ENCODE data around the gene NTM.

DNA sequence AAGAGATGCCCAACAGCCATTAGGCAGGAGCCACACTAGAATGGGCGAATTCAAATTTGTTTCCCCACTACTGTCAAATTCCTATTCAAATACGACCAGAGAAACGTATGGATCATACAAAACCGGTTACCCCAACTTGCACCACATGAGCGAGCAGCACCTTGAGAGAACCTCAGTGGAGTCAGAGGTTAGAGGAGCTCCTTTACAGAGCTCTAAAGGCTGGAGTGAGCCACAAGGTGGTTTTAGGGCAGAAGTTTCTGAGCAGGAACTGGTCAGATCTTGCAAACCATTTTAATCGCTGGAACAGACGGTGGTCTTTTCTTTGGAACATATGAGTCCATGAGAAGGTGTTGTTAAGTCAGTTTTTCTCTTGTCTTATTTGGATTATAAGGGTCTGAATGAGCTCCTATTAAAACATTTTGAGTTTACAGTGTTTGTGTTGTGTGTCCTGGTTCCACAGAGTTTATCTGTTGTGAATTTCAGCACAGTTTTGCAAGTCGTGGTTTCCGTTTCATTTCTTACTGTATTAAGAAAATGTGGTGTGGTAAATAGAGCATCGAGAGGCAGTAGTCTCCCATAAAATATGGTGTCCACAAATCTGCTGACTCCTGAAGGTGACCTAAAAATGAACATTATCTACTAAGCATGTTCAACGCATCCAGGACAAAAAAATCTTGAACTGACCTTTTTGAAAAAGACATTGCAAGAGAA, 471.7 kb downstream of the NTM start:
- TF ChIP-seq, protein P1, sequence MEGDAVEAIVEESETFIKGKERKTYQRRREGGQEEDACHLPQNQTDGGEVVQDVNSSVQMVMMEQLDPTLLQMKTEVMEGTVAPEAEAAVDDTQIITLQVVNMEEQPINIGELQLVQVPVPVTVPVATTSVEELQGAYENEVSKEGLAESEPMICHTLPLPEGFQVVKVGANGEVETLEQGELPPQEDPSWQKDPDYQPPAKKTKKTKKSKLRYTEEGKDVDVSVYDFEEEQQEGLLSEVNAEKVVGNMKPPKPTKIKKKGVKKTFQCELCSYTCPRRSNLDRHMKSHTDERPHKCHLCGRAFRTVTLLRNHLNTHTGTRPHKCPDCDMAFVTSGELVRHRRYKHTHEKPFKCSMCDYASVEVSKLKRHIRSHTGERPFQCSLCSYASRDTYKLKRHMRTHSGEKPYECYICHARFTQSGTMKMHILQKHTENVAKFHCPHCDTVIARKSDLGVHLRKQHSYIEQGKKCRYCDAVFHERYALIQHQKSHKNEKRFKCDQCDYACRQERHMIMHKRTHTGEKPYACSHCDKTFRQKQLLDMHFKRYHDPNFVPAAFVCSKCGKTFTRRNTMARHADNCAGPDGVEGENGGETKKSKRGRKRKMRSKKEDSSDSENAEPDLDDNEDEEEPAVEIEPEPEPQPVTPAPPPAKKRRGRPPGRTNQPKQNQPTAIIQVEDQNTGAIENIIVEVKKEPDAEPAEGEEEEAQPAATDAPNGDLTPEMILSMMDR (IDR thresholded peaks at IDR 0.05; ENCODE audit: insufficient read depth, low read length), result no peak
- no peak for TF ChIP-seq POLR2AphosphoS5 (IDR thresholded peaks at IDR 0.05; ENCODE audit: low read depth)
- TF ChIP-seq, protein P2, sequence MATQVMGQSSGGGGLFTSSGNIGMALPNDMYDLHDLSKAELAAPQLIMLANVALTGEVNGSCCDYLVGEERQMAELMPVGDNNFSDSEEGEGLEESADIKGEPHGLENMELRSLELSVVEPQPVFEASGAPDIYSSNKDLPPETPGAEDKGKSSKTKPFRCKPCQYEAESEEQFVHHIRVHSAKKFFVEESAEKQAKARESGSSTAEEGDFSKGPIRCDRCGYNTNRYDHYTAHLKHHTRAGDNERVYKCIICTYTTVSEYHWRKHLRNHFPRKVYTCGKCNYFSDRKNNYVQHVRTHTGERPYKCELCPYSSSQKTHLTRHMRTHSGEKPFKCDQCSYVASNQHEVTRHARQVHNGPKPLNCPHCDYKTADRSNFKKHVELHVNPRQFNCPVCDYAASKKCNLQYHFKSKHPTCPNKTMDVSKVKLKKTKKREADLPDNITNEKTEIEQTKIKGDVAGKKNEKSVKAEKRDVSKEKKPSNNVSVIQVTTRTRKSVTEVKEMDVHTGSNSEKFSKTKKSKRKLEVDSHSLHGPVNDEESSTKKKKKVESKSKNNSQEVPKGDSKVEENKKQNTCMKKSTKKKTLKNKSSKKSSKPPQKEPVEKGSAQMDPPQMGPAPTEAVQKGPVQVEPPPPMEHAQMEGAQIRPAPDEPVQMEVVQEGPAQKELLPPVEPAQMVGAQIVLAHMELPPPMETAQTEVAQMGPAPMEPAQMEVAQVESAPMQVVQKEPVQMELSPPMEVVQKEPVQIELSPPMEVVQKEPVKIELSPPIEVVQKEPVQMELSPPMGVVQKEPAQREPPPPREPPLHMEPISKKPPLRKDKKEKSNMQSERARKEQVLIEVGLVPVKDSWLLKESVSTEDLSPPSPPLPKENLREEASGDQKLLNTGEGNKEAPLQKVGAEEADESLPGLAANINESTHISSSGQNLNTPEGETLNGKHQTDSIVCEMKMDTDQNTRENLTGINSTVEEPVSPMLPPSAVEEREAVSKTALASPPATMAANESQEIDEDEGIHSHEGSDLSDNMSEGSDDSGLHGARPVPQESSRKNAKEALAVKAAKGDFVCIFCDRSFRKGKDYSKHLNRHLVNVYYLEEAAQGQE (IDR thresholded peaks at IDR 0.05; ENCODE audit: insufficient replicate concordance, low read depth), result no peak
- no peak for TF ChIP-seq SPI1 (IDR thresholded peaks at IDR 0.05; ENCODE audit: borderline replicate concordance, low read depth)
- no peak for TF ChIP-seq GABPA (IDR thresholded peaks at IDR 0.05; ENCODE audit: low read depth)
